WI38 (cell line): ENCODE data around the gene TERF2IP.

ENCODE experiments used
- H3K4me3 ChIP-seq: 2 replicates; pipeline ENCODE4 v1.5.1; 2011; ENCODE audit warnings: low read depth, mild to moderate bottlenecking, control low read depth, low read length
- CTCF ChIP-seq: IDR thresholded peaks from 2 replicates; pipeline ENCODE4 v1.5.1; 2012; ENCODE audit warnings: low read depth, mild to moderate bottlenecking, control low read depth, low read length

Gene TERF2IP

GRCh38 chr16:75624921-75625334 lies 22.6 kb upstream of the TERF2IP start:
- TF ChIP-seq CTCF, result no peak
- no peak overlapping the region for H3K4me3 ChIP-seq

GRCh38 chr16:75626806-75627205 lies 20.8 kb upstream of the TERF2IP start:
- H3K4me3 ChIP-seq, result no peak overlapping the region
- TF ChIP-seq CTCF, result no peak

- TF ChIP-seq CTCF, result no peak
- no peak overlapping the region for H3K4me3 ChIP-seq
Measured at GRCh38 chr16:75627851-75628250, 19.7 kb upstream of the TERF2IP start.

- H3K4me3 ChIP-seq, result no peak overlapping the region
- no peak for TF ChIP-seq CTCF
Measured at GRCh38 chr16:75628351-75628750, 19.2 kb upstream of the TERF2IP start.

GRCh38 chr16:75629132-75629531 lies 18.4 kb upstream of the TERF2IP start:
- H3K4me3 ChIP-seq, result no peak overlapping the region
- no peak for TF ChIP-seq CTCF

GRCh38 chr16:75630052-75630451 lies 17.5 kb upstream of the TERF2IP start:
- no peak overlapping the region for H3K4me3 ChIP-seq
- TF ChIP-seq CTCF, result no peak

- no peak for TF ChIP-seq CTCF
- no peak overlapping the region for H3K4me3 ChIP-seq
Measured at GRCh38 chr16:75632857-75633256, 14.7 kb upstream of the TERF2IP start.

- no peak overlapping the region for H3K4me3 ChIP-seq
- no peak for TF ChIP-seq CTCF
Measured at GRCh38 chr16:75635036-75635435, 12.5 kb upstream of the TERF2IP start.
